Epithelial cell of esophagus (primary cell): ENCODE results near the gene DGCR2.

Experiments
- DNase-seq: peaks from one replicate; pipeline ENCODE4 v3.0.0; 2010; ENCODE audit warnings: low read depth
- H3K4me3 ChIP-seq: 2 replicates; pipeline ENCODE4 v1.5.1; 2011; ENCODE audit warnings: mild to moderate bottlenecking, low read length, control low read depth
- TF ChIP-seq, protein P1 (sequence below): IDR thresholded peaks from 2 replicates; pipeline ENCODE4 v1.5.1; 2011; ENCODE audit warnings: low read depth, mild to moderate bottlenecking, low read length, control low read depth, inconsistent platforms; ENCODE audit not compliant: insufficient read depth; ENCODE audit errors: missing control alignments

The DGCR2 gene

DNA sequence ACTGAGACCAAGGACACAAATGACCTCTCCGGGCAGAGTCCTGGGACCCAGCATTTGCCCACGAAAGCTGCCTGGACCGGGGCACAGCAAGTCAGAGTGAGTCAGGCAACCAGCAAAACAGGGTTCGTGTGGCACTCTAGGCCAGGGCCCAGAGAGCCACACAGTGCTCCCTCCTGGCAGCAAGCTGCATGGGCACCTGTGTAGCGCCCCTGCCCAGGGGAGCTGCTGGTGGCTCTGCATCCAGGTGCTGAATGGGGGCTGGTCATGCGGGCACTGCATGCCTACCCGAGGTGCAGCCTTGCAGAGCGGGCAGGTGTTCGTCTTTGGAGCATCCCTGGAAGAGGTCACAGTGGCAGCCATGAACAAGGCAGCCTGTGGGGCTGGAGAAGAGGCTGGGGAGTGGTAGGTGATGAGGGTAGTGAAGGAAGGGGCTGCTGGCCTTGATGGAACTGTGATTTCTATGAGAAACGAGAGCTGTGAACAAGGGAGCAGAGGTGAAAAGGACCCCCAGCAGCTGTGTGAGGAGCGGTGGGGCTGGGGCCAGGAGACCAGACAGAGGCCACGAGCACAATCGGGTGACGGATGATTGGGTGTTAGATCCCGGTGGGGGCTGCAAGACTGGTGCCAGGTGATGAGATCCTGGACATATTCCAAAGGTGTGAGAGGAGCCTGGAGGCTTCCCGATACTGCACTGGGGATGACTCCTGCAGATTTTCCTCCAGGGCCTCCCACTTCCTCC lies 63.3 kb downstream of the DGCR2 start:
- H3K4me3 ChIP-seq = no peak overlapping the region
- DNase-seq = no peak
- TF ChIP-seq, protein P1, sequence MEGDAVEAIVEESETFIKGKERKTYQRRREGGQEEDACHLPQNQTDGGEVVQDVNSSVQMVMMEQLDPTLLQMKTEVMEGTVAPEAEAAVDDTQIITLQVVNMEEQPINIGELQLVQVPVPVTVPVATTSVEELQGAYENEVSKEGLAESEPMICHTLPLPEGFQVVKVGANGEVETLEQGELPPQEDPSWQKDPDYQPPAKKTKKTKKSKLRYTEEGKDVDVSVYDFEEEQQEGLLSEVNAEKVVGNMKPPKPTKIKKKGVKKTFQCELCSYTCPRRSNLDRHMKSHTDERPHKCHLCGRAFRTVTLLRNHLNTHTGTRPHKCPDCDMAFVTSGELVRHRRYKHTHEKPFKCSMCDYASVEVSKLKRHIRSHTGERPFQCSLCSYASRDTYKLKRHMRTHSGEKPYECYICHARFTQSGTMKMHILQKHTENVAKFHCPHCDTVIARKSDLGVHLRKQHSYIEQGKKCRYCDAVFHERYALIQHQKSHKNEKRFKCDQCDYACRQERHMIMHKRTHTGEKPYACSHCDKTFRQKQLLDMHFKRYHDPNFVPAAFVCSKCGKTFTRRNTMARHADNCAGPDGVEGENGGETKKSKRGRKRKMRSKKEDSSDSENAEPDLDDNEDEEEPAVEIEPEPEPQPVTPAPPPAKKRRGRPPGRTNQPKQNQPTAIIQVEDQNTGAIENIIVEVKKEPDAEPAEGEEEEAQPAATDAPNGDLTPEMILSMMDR = no peak

DNA sequence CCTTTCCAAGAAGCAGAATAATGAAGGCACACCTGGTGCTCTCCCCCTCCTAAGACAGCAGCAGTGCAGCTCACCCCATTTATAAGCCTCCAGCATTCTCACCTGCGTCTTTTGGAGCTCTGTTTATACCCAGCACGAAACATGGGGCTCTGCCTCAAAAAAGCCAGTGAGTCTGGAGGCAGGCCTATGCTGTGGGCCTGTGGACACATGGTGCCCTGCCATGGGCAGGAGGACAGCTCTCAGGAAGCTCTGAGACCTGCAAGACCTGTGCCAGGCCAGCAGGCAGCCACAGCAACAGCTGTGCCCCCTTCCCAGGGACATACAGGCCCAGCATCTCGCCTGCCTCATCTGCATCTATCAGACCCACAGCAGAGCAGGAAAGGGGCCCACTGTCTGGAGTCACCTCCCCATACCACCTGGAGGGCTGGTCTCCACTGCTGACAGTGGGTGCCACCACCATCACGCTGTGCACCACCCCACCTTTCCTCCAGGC lies 64.2 kb downstream of the DGCR2 start:
- TF ChIP-seq, protein P1 = no peak
- DNase-seq = no peak
- no peak overlapping the region for H3K4me3 ChIP-seq

DNA sequence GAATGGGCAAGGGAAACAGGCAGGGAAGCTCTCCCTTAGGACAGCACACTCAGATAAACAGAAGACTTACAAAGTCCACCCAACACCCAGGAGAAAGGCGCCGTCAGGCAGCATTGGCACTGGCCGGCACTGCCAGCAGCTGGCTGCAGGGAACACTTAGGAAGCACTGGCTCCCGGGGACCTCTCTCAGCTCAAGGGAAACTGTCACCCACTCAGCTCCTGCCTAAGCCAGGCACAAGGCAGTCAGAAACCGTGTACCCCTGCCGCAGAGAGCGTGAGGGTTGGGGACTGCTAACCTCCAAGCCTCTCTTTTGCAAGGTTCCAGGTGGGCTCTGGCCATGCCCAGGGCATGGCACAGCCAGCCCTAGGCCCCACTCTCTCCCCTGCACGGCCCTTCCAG lies 64.7 kb downstream of the DGCR2 start:
- TF ChIP-seq, protein P1 = no peak
- no peak overlapping the region for H3K4me3 ChIP-seq
- DNase-seq = no peak

DNA sequence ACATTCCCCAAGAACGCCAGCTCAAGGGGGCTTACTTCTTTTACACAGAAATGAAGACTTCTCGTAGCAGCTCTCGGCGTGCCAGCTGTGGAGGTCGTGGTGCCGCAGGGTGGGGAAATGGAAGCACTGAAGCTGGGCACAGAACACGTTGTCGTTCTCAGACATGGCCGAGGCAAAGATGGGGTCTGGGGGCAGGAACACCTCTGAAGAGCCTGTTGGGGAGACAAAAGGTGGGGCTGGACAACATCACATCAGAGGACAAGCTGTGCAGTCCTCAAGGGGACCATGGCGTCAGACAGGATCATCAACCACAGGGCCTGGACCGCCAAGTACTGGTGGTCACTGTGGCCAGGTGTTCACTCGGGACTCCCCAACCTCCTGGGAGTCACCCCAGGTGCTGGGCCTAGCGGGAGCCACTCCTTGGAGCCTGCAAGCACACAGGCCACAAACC lies 65.2 kb downstream of the DGCR2 start:
- no peak for DNase-seq
- TF ChIP-seq, protein P1 = no peak
- H3K4me3 ChIP-seq = no peak overlapping the region

DNA sequence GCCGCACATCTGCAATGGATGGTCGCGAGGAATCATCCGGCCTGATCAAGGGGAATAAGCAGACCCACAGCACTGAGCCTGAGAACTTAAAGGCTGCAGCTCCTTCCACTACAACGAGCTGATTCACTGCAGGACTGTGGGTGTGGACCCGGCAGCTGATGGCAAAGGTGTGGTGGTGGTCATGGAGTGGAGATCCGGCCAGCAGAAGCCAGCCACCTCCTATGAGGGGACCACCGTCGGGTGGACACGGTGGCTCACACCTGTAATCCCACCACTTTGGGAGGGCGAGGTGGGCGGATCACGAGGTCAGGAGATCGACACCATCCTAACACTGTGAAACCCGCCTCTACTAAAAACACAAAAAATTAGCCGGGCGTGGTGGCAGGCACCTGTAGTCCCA lies 66.4 kb downstream of the DGCR2 start:
- TF ChIP-seq, protein P1 = no peak
- no peak for DNase-seq
- no peak overlapping the region for H3K4me3 ChIP-seq

DNA sequence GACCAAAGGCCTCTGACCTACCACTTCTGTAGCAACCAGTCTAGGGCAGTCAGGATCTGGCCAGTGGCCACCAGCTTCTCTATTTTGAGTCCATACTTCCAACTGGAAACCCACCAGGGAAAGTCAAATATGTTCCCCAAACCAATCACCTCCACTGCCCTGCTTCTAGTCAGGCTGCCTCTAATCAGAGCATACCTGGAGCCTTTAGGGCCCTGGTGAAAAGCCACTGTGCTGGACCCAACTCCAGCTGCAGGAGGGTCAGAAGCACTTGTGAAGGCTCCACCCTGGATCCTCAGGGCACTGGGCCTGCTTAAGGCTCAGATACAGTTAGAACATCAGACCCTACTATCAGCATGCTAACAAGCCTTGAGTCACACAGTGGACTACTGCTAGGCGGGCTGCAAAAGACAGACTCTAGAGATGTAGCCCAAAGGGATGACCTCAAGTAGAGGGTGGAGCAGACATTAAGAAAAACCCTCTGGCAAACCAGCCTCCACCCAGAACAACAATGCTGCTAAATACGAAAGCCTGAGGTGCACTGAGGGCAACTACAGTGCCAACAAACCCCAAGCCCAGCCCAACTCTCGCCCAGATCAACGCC lies 69.2 kb downstream of the DGCR2 start:
- H3K4me3 ChIP-seq = no peak overlapping the region
- no peak for DNase-seq
- TF ChIP-seq, protein P1 = no peak
